Esophagus (tissue), 2 donors: ENCODE measurements around the gene HSD11B2. TPM values are rescaled to one million over a fixed set of nuclear protein-coding genes. Genes with fewer than 3 reads are reported as not detected.
A peak's percentile ranks its signal among the peaks of the same experiment; 100 is the strongest.

Experiments
- H3K27ac ChIP-seq, 2 donors: one replicate each; pipeline ENCODE4 v1.5.1; 2013; ENCODE audit warnings: low read depth in 2 of 2, mild to moderate bottlenecking in 2 of 2, inconsistent platforms in 1 of 2, low read length in 1 of 2, moderate library complexity in 1 of 2
- H3K27me3 ChIP-seq, 2 donors: one replicate each; pipeline ENCODE4 v1.6.1; 2013; ENCODE audit warnings: low read length in 2 of 2, control low read depth in 1 of 2, mild to moderate bottlenecking in 1 of 2; ENCODE audit not compliant: insufficient read depth in 2 of 2, control insufficient read depth in 1 of 2
- H3K36me3 ChIP-seq, 2 donors: one replicate each; pipeline ENCODE4 v1.6.1; 2013; ENCODE audit warnings: low read length in 1 of 2; ENCODE audit not compliant: control insufficient read depth in 2 of 2, insufficient read depth in 2 of 2
- H3K4me1 ChIP-seq, 2 donors: one replicate each; pipeline ENCODE4 v1.6.1; 2013; ENCODE audit warnings: low read length in 1 of 2; ENCODE audit not compliant: control insufficient read depth in 2 of 2, insufficient read depth in 2 of 2
- H3K4me3 ChIP-seq, 2 donors: one replicate each; pipeline ENCODE4 v1.5.1; 2013; ENCODE audit warnings: low read length in 2 of 2, mild to moderate bottlenecking in 2 of 2, low read depth in 1 of 2, moderate library complexity in 1 of 2
- H3K9me3 ChIP-seq, 2 donors: one replicate each; pipeline ENCODE4 v1.6.1; 2013; ENCODE audit warnings: mild to moderate bottlenecking in 2 of 2, low read depth in 1 of 2, low read length in 1 of 2, moderate library complexity in 1 of 2; ENCODE audit not compliant: control insufficient read depth in 2 of 2, insufficient read depth in 1 of 2
- WGBS, 2 donors: extraction: QIAGEN DNeasy Blood & Tissue Kit; methylation state at CpG; one replicate each; pipeline ENCODE4 v1.1.7; 2013; 5-methylcytosine and 5-hydroxymethylcytosine counted together
- polyA plus RNA-seq, 2 donors: library from polyadenylated mRNA; stranded (reverse); fragments of 200-250 nt; gene quantifications; one replicate each; pipeline ENCODE4 v1.2.3, GENCODE V29; 2013
- donor health status: healthy with polysubstance abuse.
- donor health status: Bipolar disorder and iron deficiency.

The HSD11B2 gene
- polyA plus RNA-seq, 2 donors = 10.7 to 15.2 TPM

DNA sequence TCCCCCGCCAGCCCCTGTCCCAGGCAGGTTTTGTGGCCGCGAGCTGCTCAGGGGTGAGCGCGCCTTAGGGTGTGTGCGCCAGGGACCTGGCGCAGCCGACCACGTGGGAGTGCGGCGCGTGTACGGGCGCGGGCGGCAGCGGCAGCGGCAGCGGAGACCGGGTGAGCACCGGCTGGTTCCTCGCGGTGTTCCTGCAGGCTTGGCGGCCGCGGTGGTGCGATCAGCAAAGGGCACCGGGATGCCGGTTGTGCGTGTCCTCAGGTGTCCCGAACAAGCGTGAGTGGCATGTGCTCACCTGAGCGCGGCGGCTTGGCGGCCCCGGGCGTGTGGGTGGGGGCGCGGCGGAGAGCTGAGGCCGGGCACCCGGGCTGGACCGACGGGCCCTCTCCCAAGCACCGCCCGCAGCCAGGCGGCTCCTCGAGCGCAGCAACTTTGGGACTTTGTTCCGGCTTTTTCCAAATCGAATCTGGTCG lies 381 bp upstream of the HSD11B2 start:
- WGBS, 2 donors = 2 to 3% methylated on average over 49 to 53 of the region's 53 CpGs

GRCh38 chr16:67431775-67432505 lies 1.0 kb downstream of the HSD11B2 start:
- H3K27me3 ChIP-seq = no peaks in the 10 kb centered on the region
- WGBS, 2 donors = 41 to 45% methylated on average over 12 to 13 of the region's 13 CpGs
- peaks cover 0 to 10% of the 10 kb centered on the region in 2 donors for H3K36me3 ChIP-seq
- H3K9me3 ChIP-seq = no peaks in the 10 kb centered on the region
- H3K4me3 ChIP-seq = peak overlapping the region; percentile 33 to 43
- no peak overlapping the region for H3K27ac ChIP-seq
- H3K4me1 ChIP-seq = peaks cover 6 to 15% of the 10 kb centered on the region in 2 donors

More for the DNA sequence above, 381 bp upstream of the HSD11B2 start:
- H3K36me3 ChIP-seq = peaks cover 0 to 1% of the 10 kb centered on the region in 2 donors
- no peaks in the 10 kb centered on the region for H3K27me3 ChIP-seq
- peaks cover 6 to 15% of the 10 kb centered on the region in 2 donors for H3K4me1 ChIP-seq
- peak overlapping the region; percentile 53 to 71 for H3K27ac ChIP-seq
- H3K4me3 ChIP-seq = peak overlapping the region; percentile 33 to 48
- H3K9me3 ChIP-seq = no peaks in the 10 kb centered on the region

- 72 to 74% methylated on average over 5 of the region's 5 CpGs for WGBS, 2 donors
- H3K4me3 ChIP-seq = no peak overlapping the region
- H3K36me3 ChIP-seq = peaks cover 0 to 12% of the 10 kb centered on the region in 2 donors
- no peaks in the 10 kb centered on the region for H3K9me3 ChIP-seq
- no peaks in the 10 kb centered on the region for H3K27me3 ChIP-seq
- H3K27ac ChIP-seq = no peak overlapping the region
- H3K4me1 ChIP-seq = peaks cover 6 to 15% of the 10 kb centered on the region in 2 donors
Observed at GRCh38 chr16:67432506-67432890, 1.6 kb downstream of the HSD11B2 start.

DNA sequence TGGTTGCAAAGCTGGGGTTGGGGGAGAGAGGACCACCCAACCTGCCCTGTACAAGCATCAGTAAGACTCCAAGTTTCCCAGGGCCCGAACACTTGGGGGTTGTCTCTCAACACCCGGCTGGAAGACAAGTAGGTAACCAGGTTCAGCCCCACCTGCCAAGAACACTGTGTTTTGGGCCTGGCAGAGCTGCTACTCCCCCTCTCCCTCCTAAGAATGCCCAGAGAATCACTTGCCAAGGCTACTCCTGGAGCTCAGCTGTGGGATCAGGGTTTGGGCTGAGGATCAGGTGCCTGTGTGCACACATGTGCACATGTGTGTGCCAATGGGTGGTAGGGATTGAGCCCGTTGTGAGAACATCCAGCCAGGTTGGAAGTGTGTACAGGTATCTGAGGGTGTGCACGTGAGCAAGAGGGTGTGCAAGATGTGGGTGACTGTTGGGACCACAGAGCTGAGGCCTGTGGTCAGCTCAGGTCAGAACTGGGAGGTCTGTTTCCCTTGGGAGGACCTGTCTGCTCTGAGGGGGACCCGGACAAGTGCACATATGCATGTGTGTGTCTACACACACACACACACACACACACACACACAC lies 2.3 kb downstream of the HSD11B2 start:
- 80 to 82% methylated on average over 5 of the region's 5 CpGs for WGBS, 2 donors
- H3K27me3 ChIP-seq = no peaks in the 10 kb centered on the region
- H3K27ac ChIP-seq = no peak overlapping the region
- H3K9me3 ChIP-seq = no peaks in the 10 kb centered on the region
- no peak overlapping the region for H3K4me3 ChIP-seq
- peaks cover 6 to 14% of the 10 kb centered on the region in 2 donors for H3K4me1 ChIP-seq
- peaks cover 4 to 19% of the 10 kb centered on the region in 2 donors for H3K36me3 ChIP-seq

DNA sequence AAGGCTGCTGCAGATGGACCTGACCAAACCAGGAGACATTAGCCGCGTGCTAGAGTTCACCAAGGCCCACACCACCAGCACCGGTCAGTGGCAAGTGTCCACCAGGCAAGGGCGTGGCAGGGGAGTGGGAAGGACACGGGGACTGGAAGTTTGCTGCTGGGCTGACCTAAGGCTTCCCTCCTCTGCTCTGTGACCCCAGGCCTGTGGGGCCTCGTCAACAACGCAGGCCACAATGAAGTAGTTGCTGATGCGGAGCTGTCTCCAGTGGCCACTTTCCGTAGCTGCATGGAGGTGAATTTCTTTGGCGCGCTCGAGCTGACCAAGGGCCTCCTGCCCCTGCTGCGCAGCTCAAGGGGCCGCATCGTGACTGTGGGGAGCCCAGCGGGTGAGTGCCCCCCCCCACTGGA lies 4.8 kb downstream of the HSD11B2 start:
- Histone ChIP-seq H3K9me3 (no peaks in the 10 kb centered on the region), H3K27me3 (no peaks in the 10 kb centered on the region), H3K4me3 (no peak overlapping the region), H3K36me3 (peaks cover 13 to 31% of the 10 kb centered on the region in 2 donors), H3K27ac (no peak overlapping the region), H3K4me1 (peaks cover 0 to 10% of the 10 kb centered on the region in 2 donors)
- WGBS, 2 donors = 95% methylated on average over 16 of the region's 16 CpGs

GRCh38 chr16:67436640-67437193 lies 5.8 kb downstream of the HSD11B2 start:
- H3K27ac ChIP-seq = no peak overlapping the region
- no peak overlapping the region for H3K4me3 ChIP-seq
- no peaks in the 10 kb centered on the region for H3K27me3 ChIP-seq
- H3K4me1 ChIP-seq = peaks cover 2 to 12% of the 10 kb centered on the region in 2 donors
- H3K36me3 ChIP-seq = peaks cover 13 to 35% of the 10 kb centered on the region in 2 donors
- 94 to 95% methylated on average over 23 of the region's 23 CpGs for WGBS, 2 donors
- no peaks in the 10 kb centered on the region for H3K9me3 ChIP-seq

- peaks cover 13 to 40% of the 10 kb centered on the region in 2 donors for H3K36me3 ChIP-seq
- 77 to 80% methylated on average over 4 of the region's 4 CpGs for WGBS, 2 donors
- H3K4me3 ChIP-seq = no peak overlapping the region
- H3K9me3 ChIP-seq = no peaks in the 10 kb centered on the region
- no peaks in the 10 kb centered on the region for H3K27me3 ChIP-seq
- peaks cover 2 to 16% of the 10 kb centered on the region in 2 donors for H3K4me1 ChIP-seq
- H3K27ac ChIP-seq = no peak overlapping the region
Observed at GRCh38 chr16:67437513-67437912, 6.6 kb downstream of the HSD11B2 start.

DNA sequence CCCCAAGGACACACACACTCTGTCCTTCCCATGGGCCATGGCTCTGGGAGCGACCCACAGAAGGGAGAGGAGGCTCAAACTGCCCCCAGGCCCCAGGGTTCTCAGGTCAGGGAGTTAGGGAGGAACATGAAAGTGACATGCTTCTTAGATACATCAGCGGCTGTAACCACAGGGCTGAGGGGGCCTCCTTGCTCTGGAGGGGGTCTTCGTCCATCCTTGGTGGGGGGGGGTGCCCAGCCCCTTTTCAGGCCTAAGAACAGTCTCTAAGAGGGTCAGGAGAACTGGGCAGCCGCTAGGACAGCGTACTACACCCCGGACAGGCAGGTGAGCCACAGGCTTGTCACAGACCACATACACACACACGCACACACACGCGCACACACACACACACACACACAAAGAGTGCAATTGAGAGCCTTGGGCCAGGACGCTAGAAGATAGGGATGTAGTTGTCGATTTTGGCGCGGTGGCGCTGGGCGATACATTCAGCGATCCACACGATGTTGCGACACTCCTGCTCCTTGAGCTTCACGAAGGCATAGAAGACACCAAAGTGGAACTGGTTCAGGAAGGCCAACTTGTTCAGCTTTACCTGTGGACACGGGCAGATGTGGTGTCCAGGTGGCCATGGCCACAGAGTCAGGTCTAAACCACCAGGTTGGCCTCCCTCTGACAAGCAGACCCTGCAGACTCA lies 7.3 kb downstream of the HSD11B2 start:
- Histone ChIP-seq H3K27me3 (no peaks in the 10 kb centered on the region), H3K27ac (peak overlapping the region in 1 of 2 donors; percentile 6), H3K36me3 (peaks cover 19 to 45% of the 10 kb centered on the region in 2 donors), H3K4me3 (no peak overlapping the region), H3K9me3 (no peaks in the 10 kb centered on the region), H3K4me1 (peaks cover 2 to 21% of the 10 kb centered on the region in 2 donors)
- 92 to 94% methylated on average over 20 of the region's 20 CpGs for WGBS, 2 donors

DNA sequence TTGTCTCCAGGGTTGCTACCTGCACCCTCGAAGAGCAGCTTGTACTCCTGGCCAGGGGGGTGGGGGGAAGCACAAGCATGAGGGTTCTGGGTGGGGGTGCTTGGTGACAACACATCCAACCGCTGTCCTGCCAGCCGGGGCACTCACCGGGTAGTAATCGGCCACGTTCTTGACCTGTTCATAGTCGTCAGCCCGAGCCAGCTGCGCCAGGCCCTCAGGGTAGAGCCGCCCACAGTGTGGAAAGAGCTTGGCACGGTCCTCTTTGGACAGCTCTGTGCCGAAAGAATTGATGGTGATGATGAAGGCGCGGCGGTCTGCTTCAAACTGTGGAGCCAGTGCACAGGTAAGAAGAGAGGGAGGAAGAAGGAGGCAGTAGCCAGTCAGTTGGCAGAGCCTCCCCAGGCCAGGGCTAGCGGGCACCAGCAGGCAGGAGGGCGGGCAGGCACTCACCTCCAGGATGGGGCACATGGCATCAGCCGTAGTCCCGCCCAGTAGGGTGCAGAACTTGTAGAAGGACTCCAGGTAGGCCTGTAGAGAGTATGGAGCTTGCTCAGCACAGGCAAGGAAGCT lies 8.0 kb downstream of the HSD11B2 start:
- H3K27me3 ChIP-seq = no peaks in the 10 kb centered on the region
- peaks cover 2 to 21% of the 10 kb centered on the region in 2 donors for H3K4me1 ChIP-seq
- peaks cover 24 to 48% of the 10 kb centered on the region in 2 donors for H3K36me3 ChIP-seq
- WGBS, 2 donors = 67 to 71% methylated on average over 19 of the region's 19 CpGs
- no peaks in the 10 kb centered on the region for H3K9me3 ChIP-seq
- H3K27ac ChIP-seq = peak overlapping the region in 1 of 2 donors; percentile 6
- no peak overlapping the region for H3K4me3 ChIP-seq
